Mesendoderm (in vitro differentiated cells): ENCODE results near the gene C2CD2L.

Source experiments
- DNase-seq: peaks from one replicate; pipeline ENCODE4 v3.0.0; 2013
- H2AK5ac ChIP-seq: 2 replicates; pipeline ENCODE4 v1.6.1; 2013; ENCODE audit warnings: low read length, inconsistent platforms
- H2BK120ac ChIP-seq: 2 replicates; pipeline ENCODE4 v1.6.1; 2013; ENCODE audit warnings: low read depth, mild to moderate bottlenecking, low read length, moderate library complexity, mixed read lengths
- H2BK15ac ChIP-seq: replicated peaks from 2 replicates; pipeline ENCODE4 v1.6.1; 2013; ENCODE audit warnings: low read depth, mild to moderate bottlenecking, moderate library complexity
- H2BK5ac ChIP-seq: 2 replicates; pipeline ENCODE4 v1.6.1; 2013; ENCODE audit warnings: low read length, inconsistent platforms
- H3K18ac ChIP-seq: 2 replicates; pipeline ENCODE4 v1.6.1; 2013; ENCODE audit warnings: mild to moderate bottlenecking, low read length, mixed read lengths
- H3K23ac ChIP-seq: one replicate; pipeline ENCODE4 v1.6.1; 2013; ENCODE audit warnings: low read length
- H3K27ac ChIP-seq: 2 replicates; pipeline ENCODE4 v1.5.1; 2013; ENCODE audit warnings: low read depth, mild to moderate bottlenecking, inconsistent platforms, low read length, moderate library complexity
- H3K27me3 ChIP-seq: 2 replicates; pipeline ENCODE4 v1.6.1; 2013; ENCODE audit warnings: low read length, control low read depth, mild to moderate bottlenecking, inconsistent platforms; ENCODE audit not compliant: insufficient read depth, poor library complexity
- H3K36me3 ChIP-seq: 2 replicates; pipeline ENCODE4 v1.6.1; 2013; ENCODE audit warnings: low read length, inconsistent platforms; ENCODE audit not compliant: control insufficient read depth, insufficient read depth
- H3K4ac ChIP-seq: one replicate; pipeline ENCODE4 v1.6.1; 2013; ENCODE audit warnings: low read depth, mild to moderate bottlenecking, low read length, moderate library complexity
- H3K4me1 ChIP-seq: 2 replicates; pipeline ENCODE4 v1.6.1; 2013; ENCODE audit warnings: low read depth, low read length, inconsistent platforms; ENCODE audit not compliant: control insufficient read depth
- H3K4me2 ChIP-seq: 2 replicates; pipeline ENCODE4 v1.6.1; 2013; ENCODE audit warnings: low read length
- H3K4me3 ChIP-seq: 2 replicates; pipeline ENCODE4 v1.5.1; 2013; ENCODE audit warnings: mild to moderate bottlenecking, low read length
- H3K56ac ChIP-seq: one replicate; pipeline ENCODE4 v1.6.1; 2013; ENCODE audit warnings: low read length
- H3K79me1 ChIP-seq: 2 replicates; pipeline ENCODE4 v1.6.1; 2013; ENCODE audit warnings: low read length, inconsistent platforms
- H3K79me2 ChIP-seq: 2 replicates; pipeline ENCODE4 v1.6.1; 2013; ENCODE audit warnings: mild to moderate bottlenecking, low read length; ENCODE audit not compliant: control insufficient read depth, insufficient read depth
- H3K9ac ChIP-seq: 2 replicates; pipeline ENCODE4 v1.6.1; 2013; ENCODE audit warnings: low read length, inconsistent platforms
- H4K5ac ChIP-seq: one replicate; pipeline ENCODE4 v1.6.1; 2013; ENCODE audit warnings: low read length
- H4K8ac ChIP-seq: one replicate; pipeline ENCODE4 v1.6.1; 2013; ENCODE audit warnings: low read depth, mild to moderate bottlenecking, control low read depth, low read length, moderate library complexity
- WGBS: extraction: QIAGEN DNeasy Blood & Tissue Kit; methylation state at CpG from one replicate; pipeline ENCODE4 v1.1.7; 2013; ENCODE audit warnings: low lambda C conversion rate, missing lambda C conversion rate; ENCODE audit not compliant: insufficient coverage; ENCODE audit errors: extremely low coverage; 5-methylcytosine and 5-hydroxymethylcytosine counted together

C2CD2L gene

DNA sequence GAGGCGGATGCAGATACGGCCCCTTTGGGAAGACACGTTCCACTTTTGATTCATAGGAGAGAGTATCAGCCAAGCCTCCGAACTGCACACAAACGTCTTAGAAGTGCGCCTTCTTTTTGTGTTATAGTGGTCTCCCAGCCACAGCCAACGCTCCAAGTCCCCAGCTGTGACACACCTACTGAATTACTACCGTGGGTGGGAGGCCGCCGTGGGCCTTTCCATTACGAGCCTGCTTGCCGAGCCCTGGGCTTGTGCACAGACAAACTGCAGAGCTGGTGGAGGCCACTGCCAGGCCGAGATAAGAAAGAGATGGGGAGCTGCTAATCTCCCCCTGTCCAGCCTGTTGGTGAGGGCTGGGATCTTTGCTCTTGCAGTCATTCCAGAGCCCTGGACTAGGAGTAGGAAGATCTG lies 21.7 kb upstream of the C2CD2L start:
- no peak overlapping the region for H3K4ac ChIP-seq
- no peak overlapping the region for H2BK120ac ChIP-seq
- H3K4me3 ChIP-seq, result peak overlapping the region; percentile 67
- DNase-seq, result no peak
- H3K18ac ChIP-seq, result no peak overlapping the region
- H4K8ac ChIP-seq, result no peak overlapping the region
- H3K36me3 ChIP-seq, result peaks cover 4% of the 10 kb centered on the region
- H3K4me2 ChIP-seq, result peak overlapping the region; percentile 30
- no CpG with 5 or more reads among the region's 13 CpGs for WGBS
- H2BK5ac ChIP-seq, result no peak overlapping the region
- peaks cover 6% of the 10 kb centered on the region for H3K79me1 ChIP-seq
- H2BK15ac ChIP-seq, result no peak overlapping the region
- H3K56ac ChIP-seq, result peak overlapping the region; percentile 91
- H4K5ac ChIP-seq, result no peak overlapping the region
- H2AK5ac ChIP-seq, result no peak overlapping the region
- no peak overlapping the region for H3K27ac ChIP-seq
- H3K27me3 ChIP-seq, result no peaks in the 10 kb centered on the region
- H3K79me2 ChIP-seq, result peaks cover 7% of the 10 kb centered on the region
- peaks cover 5% of the 10 kb centered on the region for H3K4me1 ChIP-seq
- H3K9ac ChIP-seq, result peak overlapping the region; percentile 83
- H3K23ac ChIP-seq, result no peak overlapping the region

GRCh38 chr11:119087123-119087522 lies 20.0 kb upstream of the C2CD2L start:
- H3K9ac ChIP-seq, result no peak overlapping the region
- no peak overlapping the region for H4K5ac ChIP-seq
- no peak overlapping the region for H2AK5ac ChIP-seq
- H3K56ac ChIP-seq, result no peak overlapping the region
- no peak overlapping the region for H3K4me2 ChIP-seq
- H3K4me3 ChIP-seq, result no peak overlapping the region
- H2BK5ac ChIP-seq, result no peak overlapping the region
- no peak overlapping the region for H3K18ac ChIP-seq
- H2BK120ac ChIP-seq, result no peak overlapping the region
- no peak overlapping the region for H2BK15ac ChIP-seq
- H3K4ac ChIP-seq, result no peak overlapping the region
- H3K79me1 ChIP-seq, result peaks cover 6% of the 10 kb centered on the region
- no peak overlapping the region for H3K23ac ChIP-seq
- peaks cover 7% of the 10 kb centered on the region for H3K79me2 ChIP-seq
- no peak for DNase-seq
- no peaks in the 10 kb centered on the region for H3K36me3 ChIP-seq
- H3K27me3 ChIP-seq, result no peaks in the 10 kb centered on the region
- no peak overlapping the region for H4K8ac ChIP-seq
- H3K27ac ChIP-seq, result no peak overlapping the region
- peaks cover 5% of the 10 kb centered on the region for H3K4me1 ChIP-seq
- WGBS, result no CpG with 5 or more reads among the region's 6 CpGs

- H3K18ac ChIP-seq, result no peak overlapping the region
- no peak overlapping the region for H3K27ac ChIP-seq
- H3K79me2 ChIP-seq, result peaks cover 12% of the 10 kb centered on the region
- no peak overlapping the region for H3K4me2 ChIP-seq
- H2BK120ac ChIP-seq, result no peak overlapping the region
- no peak overlapping the region for H4K5ac ChIP-seq
- H2AK5ac ChIP-seq, result no peak overlapping the region
- H3K9ac ChIP-seq, result no peak overlapping the region
- no peak overlapping the region for H3K4me3 ChIP-seq
- peaks cover 6% of the 10 kb centered on the region for H3K4me1 ChIP-seq
- H4K8ac ChIP-seq, result no peak overlapping the region
- H3K4ac ChIP-seq, result no peak overlapping the region
- no peaks in the 10 kb centered on the region for H3K27me3 ChIP-seq
- no peaks in the 10 kb centered on the region for H3K36me3 ChIP-seq
- no peak for DNase-seq
- no peak overlapping the region for H2BK5ac ChIP-seq
- H3K79me1 ChIP-seq, result peaks cover 11% of the 10 kb centered on the region
- no peak overlapping the region for H3K23ac ChIP-seq
- no CpG with 5 or more reads among the region's 2 CpGs for WGBS
- no peak overlapping the region for H2BK15ac ChIP-seq
- H3K56ac ChIP-seq, result no peak overlapping the region
Measured at GRCh38 chr11:119087747-119088241, 19.4 kb upstream of the C2CD2L start.

DNA sequence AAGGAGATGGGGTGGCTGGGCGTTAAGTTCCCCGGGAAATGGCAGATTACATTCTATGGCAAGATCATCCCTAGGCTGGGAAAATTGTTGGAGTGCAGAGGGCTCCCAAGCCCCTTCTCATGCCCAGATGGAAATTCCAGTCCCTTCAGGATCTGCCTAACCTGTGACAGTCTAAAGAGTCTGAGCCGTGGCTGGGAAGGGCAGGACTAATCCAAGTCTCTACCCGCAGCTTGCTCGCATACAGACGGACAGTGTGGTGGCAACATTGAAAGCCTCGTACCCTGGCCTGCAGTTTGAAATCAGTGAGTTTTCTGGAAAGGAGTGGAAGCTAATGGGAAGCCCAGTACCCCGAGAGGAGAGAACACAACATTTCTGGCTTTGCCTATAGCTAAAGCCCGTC lies 18.7 kb upstream of the C2CD2L start:
- H4K5ac ChIP-seq, result no peak overlapping the region
- peaks cover 17% of the 10 kb centered on the region for H3K79me1 ChIP-seq
- H3K4me2 ChIP-seq, result no peak overlapping the region
- H3K27ac ChIP-seq, result no peak overlapping the region
- no peak overlapping the region for H2BK15ac ChIP-seq
- H3K18ac ChIP-seq, result no peak overlapping the region
- H3K4me1 ChIP-seq, result peaks cover 8% of the 10 kb centered on the region
- no peak overlapping the region for H2AK5ac ChIP-seq
- DNase-seq, result no peak
- H3K4me3 ChIP-seq, result no peak overlapping the region
- no peak overlapping the region for H2BK5ac ChIP-seq
- peaks cover 19% of the 10 kb centered on the region for H3K79me2 ChIP-seq
- no peak overlapping the region for H3K9ac ChIP-seq
- no peaks in the 10 kb centered on the region for H3K27me3 ChIP-seq
- H4K8ac ChIP-seq, result no peak overlapping the region
- H3K4ac ChIP-seq, result no peak overlapping the region
- peaks cover 5% of the 10 kb centered on the region for H3K36me3 ChIP-seq
- no CpG with 5 or more reads among the region's 9 CpGs for WGBS
- no peak overlapping the region for H2BK120ac ChIP-seq
- no peak overlapping the region for H3K56ac ChIP-seq
- H3K23ac ChIP-seq, result no peak overlapping the region

DNA sequence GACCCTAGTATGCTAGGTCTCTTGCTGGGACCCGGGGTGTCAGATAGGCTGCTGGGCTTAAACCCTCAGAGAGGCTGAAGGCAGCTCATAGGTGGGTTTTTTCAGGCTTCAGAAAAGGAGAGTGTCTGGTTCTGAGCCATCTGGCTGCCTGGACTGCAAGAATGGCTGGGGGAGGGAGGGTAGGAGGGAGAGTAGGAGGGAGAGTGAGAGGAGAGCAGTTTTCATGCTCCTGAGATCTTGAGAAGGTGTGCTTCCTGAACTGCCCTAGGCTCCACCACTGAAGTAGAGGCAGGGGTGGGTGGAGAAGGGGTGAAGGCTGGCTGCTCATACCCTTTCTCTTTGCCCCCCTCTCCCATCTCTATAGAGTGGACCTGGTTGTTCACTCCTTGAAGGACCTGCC lies 17.8 kb upstream of the C2CD2L start:
- H2BK5ac ChIP-seq, result no peak overlapping the region

GRCh38 chr11:119091178-119091577 lies 16.0 kb upstream of the C2CD2L start:
- Histone ChIP-seq H4K5ac (no peak overlapping the region), H2AK5ac (no peak overlapping the region), H3K9ac (no peak overlapping the region), H3K18ac (no peak overlapping the region), H3K4me3 (no peak overlapping the region), H3K79me1 (peaks cover 12% of the 10 kb centered on the region), H3K27me3 (no peaks in the 10 kb centered on the region), H3K4me1 (peaks cover 4% of the 10 kb centered on the region), H2BK120ac (no peak overlapping the region), H3K4ac (no peak overlapping the region), H3K4me2 (no peak overlapping the region), H2BK5ac (no peak overlapping the region), H3K56ac (no peak overlapping the region), H3K36me3 (peaks cover 6% of the 10 kb centered on the region), H4K8ac (no peak overlapping the region), H3K79me2 (peaks cover 29% of the 10 kb centered on the region), H3K23ac (no peak overlapping the region), H3K27ac (no peak overlapping the region), H2BK15ac (no peak overlapping the region)
- DNase-seq, result no peak
- no CpG with 5 or more reads among the region's 9 CpGs for WGBS

More for the DNA sequence above, 17.8 kb upstream of the C2CD2L start:
- no peak overlapping the region for H4K8ac ChIP-seq
- no peak overlapping the region for H3K18ac ChIP-seq
- no peak overlapping the region for H3K4me2 ChIP-seq
- H2BK120ac ChIP-seq, result no peak overlapping the region
- H2BK15ac ChIP-seq, result no peak overlapping the region
- H3K23ac ChIP-seq, result no peak overlapping the region
- H3K36me3 ChIP-seq, result peaks cover 6% of the 10 kb centered on the region
- WGBS, result no CpG with 5 or more reads among the region's 1 CpG
- peaks cover 18% of the 10 kb centered on the region for H3K79me1 ChIP-seq
- H4K5ac ChIP-seq, result no peak overlapping the region
- H3K9ac ChIP-seq, result no peak overlapping the region
- peaks cover 28% of the 10 kb centered on the region for H3K79me2 ChIP-seq
- H3K27me3 ChIP-seq, result no peaks in the 10 kb centered on the region
- DNase-seq, result no peak
- no peak overlapping the region for H3K4me3 ChIP-seq
- H3K4me1 ChIP-seq, result peaks cover 8% of the 10 kb centered on the region
- no peak overlapping the region for H3K4ac ChIP-seq
- H3K56ac ChIP-seq, result peak overlapping the region; percentile 2
- no peak overlapping the region for H3K27ac ChIP-seq
- no peak overlapping the region for H2AK5ac ChIP-seq
